Left lung (tissue), 10 donors: ENCODE results near the gene WNT2B. TPM values are rescaled to one million over a fixed set of nuclear protein-coding genes. Genes with fewer than 3 reads are reported as not detected.

ENCODE experiments used
- ATAC-seq: fragments of 200-7000 bp; cut with Tn5 transposase; one replicate; pipeline ENCODE4 v1.9.1; 2020; ENCODE audit warnings: moderate library complexity
- DNase-seq, 4 donors: peaks; one replicate each; pipeline ENCODE4 v3.0.0-alpha.2; 2013 to 2020
- H3K27ac ChIP-seq, 2 donors: fragments of 200-600 bp; sonication (generic) in 1 of 2; one replicate each; pipeline versions ENCODE4 v1.5.0 to v1.8.0; 2020 to 2021
- H3K27me3 ChIP-seq, 2 donors: fragments of 200-600 bp; sonication (generic) in 1 of 2; one replicate each; pipeline versions ENCODE4 v1.5.0 to v1.8.0; 2020 to 2021
- H3K36me3 ChIP-seq, 2 donors: fragments of 200-600 bp; sonication (generic) in 1 of 2; one replicate each; pipeline versions ENCODE4 v1.5.0 to v1.8.0; 2020 to 2021
- H3K4me1 ChIP-seq, 2 donors: fragments of 200-600 bp; one replicate each; pipeline ENCODE4 v1.8.0; 2021
- H3K4me3 ChIP-seq, 2 donors: fragments of 200-600 bp; sonication (generic) in 1 of 2; one replicate each; pipeline versions ENCODE4 v1.5.0 to v1.8.0; 2020 to 2021; ENCODE audit warnings: mild to moderate bottlenecking in 1 of 2
- H3K9me3 ChIP-seq, 2 donors: fragments of 200-600 bp; sonication (generic) in 1 of 2; one replicate each; pipeline versions ENCODE4 v1.5.0 to v1.8.0; 2020 to 2021
- intact Hi-C, 2 donors: fragments of 100-400 bp; cut with DNase I; formaldehyde crosslinking; loops; one replicate each; pipeline versions ENCODE4 v1.11.2 to v1.14.2; 2022
- polyA plus RNA-seq, 6 donors: library from polyadenylated mRNA; unstranded; fragments of 120-200 nt; gene quantifications; one replicate each; pipeline ENCODE4 v1.2.1, GENCODE V29; 2013; ENCODE audit not compliant: insufficient read length in 6 of 6
- total RNA-seq, 2 donors: library from RNA; stranded (reverse); fragmentation: NEBNext Ultra II Directional; extraction: Animal tissue kit (Norgen Biotek cat#: 25700); gene quantifications; one replicate each; pipeline ENCODE4 v1.2.1, GENCODE V29; 2021
- TF ChIP-seq, protein P1 (sequence below), 2 donors: fragments of 200-600 bp; sonication (generic) in 1 of 2; IDR thresholded peaks; one replicate each; pipeline versions ENCODE4 v1.5.0 to v1.8.0; 2021; ENCODE audit warnings: antibody characterized with exemption in 2 of 2
- donor health status: DM: no; HTN: yes; CAD: no.
- donor health status: DM: no; HTN: no; CAD: no.

The WNT2B gene
- total and polyA plus RNA-seq, 8 donors, result 3.6 to 6.1 (median 5.0) TPM

DNA sequence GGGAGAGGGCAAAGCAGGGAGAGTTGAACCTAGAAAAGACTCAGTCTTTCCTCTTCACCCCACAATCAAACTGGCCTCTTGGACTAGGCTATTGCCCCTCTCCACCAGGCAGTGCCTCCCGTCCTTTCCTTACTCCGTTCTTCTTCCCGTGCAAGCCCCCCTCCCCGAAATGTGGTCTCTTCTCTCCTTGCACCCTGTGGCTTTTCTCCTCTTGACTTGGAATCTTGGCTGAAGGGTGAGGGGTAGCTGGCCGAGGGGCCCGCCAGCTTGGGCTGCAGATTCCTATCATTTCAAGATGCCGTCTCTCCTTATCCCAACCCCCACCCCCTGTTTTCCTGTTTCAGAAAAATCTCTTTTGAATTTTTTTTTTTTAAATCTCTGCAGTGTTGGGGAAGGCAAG lies 1.6 kb downstream of the WNT2B start:
- H3K27me3 ChIP-seq, result peaks cover 25 to 53% of the 10 kb centered on the region in 2 donors
- ATAC-seq, result no peak

GRCh38 chr1:112511897-112512296 lies 3.1 kb downstream of the WNT2B start:
- intact Hi-C loops, result no loop called here
- DNase-seq, result no peak
- TF ChIP-seq, protein P1, sequence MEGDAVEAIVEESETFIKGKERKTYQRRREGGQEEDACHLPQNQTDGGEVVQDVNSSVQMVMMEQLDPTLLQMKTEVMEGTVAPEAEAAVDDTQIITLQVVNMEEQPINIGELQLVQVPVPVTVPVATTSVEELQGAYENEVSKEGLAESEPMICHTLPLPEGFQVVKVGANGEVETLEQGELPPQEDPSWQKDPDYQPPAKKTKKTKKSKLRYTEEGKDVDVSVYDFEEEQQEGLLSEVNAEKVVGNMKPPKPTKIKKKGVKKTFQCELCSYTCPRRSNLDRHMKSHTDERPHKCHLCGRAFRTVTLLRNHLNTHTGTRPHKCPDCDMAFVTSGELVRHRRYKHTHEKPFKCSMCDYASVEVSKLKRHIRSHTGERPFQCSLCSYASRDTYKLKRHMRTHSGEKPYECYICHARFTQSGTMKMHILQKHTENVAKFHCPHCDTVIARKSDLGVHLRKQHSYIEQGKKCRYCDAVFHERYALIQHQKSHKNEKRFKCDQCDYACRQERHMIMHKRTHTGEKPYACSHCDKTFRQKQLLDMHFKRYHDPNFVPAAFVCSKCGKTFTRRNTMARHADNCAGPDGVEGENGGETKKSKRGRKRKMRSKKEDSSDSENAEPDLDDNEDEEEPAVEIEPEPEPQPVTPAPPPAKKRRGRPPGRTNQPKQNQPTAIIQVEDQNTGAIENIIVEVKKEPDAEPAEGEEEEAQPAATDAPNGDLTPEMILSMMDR (IDR thresholded peaks at IDR 0.05), result no peak
- no peak overlapping the region for H3K4me3 ChIP-seq
- peaks cover 25 to 44% of the 10 kb centered on the region in 2 donors for H3K27me3 ChIP-seq
- H3K9me3 ChIP-seq, result no peaks in the 10 kb centered on the region
- no peak overlapping the region for H3K27ac ChIP-seq
- peaks cover 5 to 21% of the 10 kb centered on the region in 2 donors for H3K4me1 ChIP-seq
- no peak for ATAC-seq
- no peaks in the 10 kb centered on the region for H3K36me3 ChIP-seq

More for the DNA sequence above, 1.6 kb downstream of the WNT2B start:
- peaks cover 5 to 21% of the 10 kb centered on the region in 2 donors for H3K4me1 ChIP-seq
- H3K27ac ChIP-seq, result no peak overlapping the region
- TF ChIP-seq, protein P1 (IDR thresholded peaks at IDR 0.05), result no peak
- intact Hi-C loops, result no loop called here
- H3K36me3 ChIP-seq, result no peaks in the 10 kb centered on the region
- H3K4me3 ChIP-seq, result no peak overlapping the region
- no peak for DNase-seq
- no peaks in the 10 kb centered on the region for H3K9me3 ChIP-seq

GRCh38 chr1:112513112-112513870 lies 4.5 kb downstream of the WNT2B start:
- TF ChIP-seq, protein P1 (IDR thresholded peaks at IDR 0.05), result no peak
- ATAC-seq, result peak; percentile 56
- no peaks in the 10 kb centered on the region for H3K9me3 ChIP-seq
- H3K36me3 ChIP-seq, result no peaks in the 10 kb centered on the region
- H3K27ac ChIP-seq, result peak overlapping the region; percentile 7 to 57
- H3K4me1 ChIP-seq, result peaks cover 0 to 11% of the 10 kb centered on the region in 2 donors
- peaks cover 19 to 30% of the 10 kb centered on the region in 2 donors for H3K27me3 ChIP-seq
- H3K4me3 ChIP-seq, result no peak overlapping the region
- peak in 1 of 4 donors; percentile 27 for DNase-seq
- intact Hi-C loops, result no loop called here

- TF ChIP-seq, protein P1 (IDR thresholded peaks at IDR 0.05), result no peak
- H3K27me3 ChIP-seq, result peaks cover 5 to 14% of the 10 kb centered on the region in 2 donors
- H3K4me1 ChIP-seq, result no peaks in the 10 kb centered on the region
- H3K4me3 ChIP-seq, result no peak overlapping the region
- DNase-seq, result peak in 1 of 4 donors; percentile 70
- no peaks in the 10 kb centered on the region for H3K36me3 ChIP-seq
- ATAC-seq, result no peak
- intact Hi-C loops, result no loop called here
- no peak overlapping the region for H3K27ac ChIP-seq
- no peaks in the 10 kb centered on the region for H3K9me3 ChIP-seq
Measured at GRCh38 chr1:112514901-112515300, 6.1 kb downstream of the WNT2B start.

GRCh38 chr1:112515311-112516009 lies 6.7 kb downstream of the WNT2B start:
- Histone ChIP-seq H3K27me3 (peaks cover 0 to 8% of the 10 kb centered on the region in 2 donors), H3K4me1 (no peaks in the 10 kb centered on the region), H3K27ac (no peak overlapping the region), H3K9me3 (no peaks in the 10 kb centered on the region), H3K36me3 (no peaks in the 10 kb centered on the region), H3K4me3 (no peak overlapping the region)
- TF ChIP-seq, protein P1 (IDR thresholded peaks at IDR 0.05), result no peak
- ATAC-seq (peak; percentile 31), DNase-seq (no peak)
- intact Hi-C loops, result no loop called here
